Testis (tissue), 2 donors: Measurements from ENCODE around the gene ASTN1.

ENCODE experiments used
- POLR2A ChIP-seq: fragments of 450-650 bp; IDR thresholded peaks from one replicate; pipeline ENCODE4 v1.6.1; 2017; ENCODE audit warnings: antibody characterized with exemption, mild to moderate bottlenecking, moderate library complexity
- TF ChIP-seq, protein P1 (sequence below), 3 experiments: fragments of 450-650 bp in 2 of 3; fragments of 200-600 bp in 1 of 3; sonication (generic) in 1 of 3; IDR thresholded peaks; one replicate each; pipeline ENCODE4 v1.5.1; 2016 to 2019; ENCODE audit warnings: antibody characterized with exemption in 3 of 3, mild to moderate bottlenecking in 2 of 3, moderate library complexity in 1 of 3

DNA sequence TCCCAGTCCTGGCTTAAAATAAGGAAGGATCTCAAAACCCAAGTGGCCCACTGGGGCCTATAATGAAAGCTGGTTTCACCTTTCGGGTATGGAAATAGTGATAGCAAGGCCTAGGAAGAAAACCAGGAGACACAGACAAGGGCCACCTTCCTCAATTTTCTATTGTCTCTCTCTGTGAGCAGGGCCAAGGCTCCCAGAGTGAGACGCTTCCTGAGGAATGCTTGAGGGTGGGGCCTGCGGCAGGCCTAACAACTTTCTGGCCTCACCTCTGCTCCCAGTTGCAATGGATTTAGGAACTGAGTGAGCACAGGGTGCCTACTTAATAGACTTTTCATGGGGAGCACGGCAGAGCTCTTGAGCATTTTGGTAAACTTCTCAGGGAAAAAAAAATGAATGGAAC, 300.9 kb downstream of the ASTN1 start:
- TF ChIP-seq, protein P1, sequence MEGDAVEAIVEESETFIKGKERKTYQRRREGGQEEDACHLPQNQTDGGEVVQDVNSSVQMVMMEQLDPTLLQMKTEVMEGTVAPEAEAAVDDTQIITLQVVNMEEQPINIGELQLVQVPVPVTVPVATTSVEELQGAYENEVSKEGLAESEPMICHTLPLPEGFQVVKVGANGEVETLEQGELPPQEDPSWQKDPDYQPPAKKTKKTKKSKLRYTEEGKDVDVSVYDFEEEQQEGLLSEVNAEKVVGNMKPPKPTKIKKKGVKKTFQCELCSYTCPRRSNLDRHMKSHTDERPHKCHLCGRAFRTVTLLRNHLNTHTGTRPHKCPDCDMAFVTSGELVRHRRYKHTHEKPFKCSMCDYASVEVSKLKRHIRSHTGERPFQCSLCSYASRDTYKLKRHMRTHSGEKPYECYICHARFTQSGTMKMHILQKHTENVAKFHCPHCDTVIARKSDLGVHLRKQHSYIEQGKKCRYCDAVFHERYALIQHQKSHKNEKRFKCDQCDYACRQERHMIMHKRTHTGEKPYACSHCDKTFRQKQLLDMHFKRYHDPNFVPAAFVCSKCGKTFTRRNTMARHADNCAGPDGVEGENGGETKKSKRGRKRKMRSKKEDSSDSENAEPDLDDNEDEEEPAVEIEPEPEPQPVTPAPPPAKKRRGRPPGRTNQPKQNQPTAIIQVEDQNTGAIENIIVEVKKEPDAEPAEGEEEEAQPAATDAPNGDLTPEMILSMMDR (IDR thresholded peaks at IDR 0.05): no peak
- TF ChIP-seq POLR2A: no peak
